NCI-H1105 treated with DMSO at 0.1 percent for 48 hours (cell line): ENCODE results near the gene PARVB.

Source experiments
- DNase-seq: peaks from one replicate; lab custom pipeline; 2025; lab: John Stamatoyannopoulos, UW

The PARVB gene

GRCh38 chr22:44219101-44219870 lies 195.2 kb downstream of the PARVB start:
- DNase-seq = no peak

GRCh38 chr22:44220727-44221680 lies 196.9 kb downstream of the PARVB start:
- DNase-seq = no peak

DNA sequence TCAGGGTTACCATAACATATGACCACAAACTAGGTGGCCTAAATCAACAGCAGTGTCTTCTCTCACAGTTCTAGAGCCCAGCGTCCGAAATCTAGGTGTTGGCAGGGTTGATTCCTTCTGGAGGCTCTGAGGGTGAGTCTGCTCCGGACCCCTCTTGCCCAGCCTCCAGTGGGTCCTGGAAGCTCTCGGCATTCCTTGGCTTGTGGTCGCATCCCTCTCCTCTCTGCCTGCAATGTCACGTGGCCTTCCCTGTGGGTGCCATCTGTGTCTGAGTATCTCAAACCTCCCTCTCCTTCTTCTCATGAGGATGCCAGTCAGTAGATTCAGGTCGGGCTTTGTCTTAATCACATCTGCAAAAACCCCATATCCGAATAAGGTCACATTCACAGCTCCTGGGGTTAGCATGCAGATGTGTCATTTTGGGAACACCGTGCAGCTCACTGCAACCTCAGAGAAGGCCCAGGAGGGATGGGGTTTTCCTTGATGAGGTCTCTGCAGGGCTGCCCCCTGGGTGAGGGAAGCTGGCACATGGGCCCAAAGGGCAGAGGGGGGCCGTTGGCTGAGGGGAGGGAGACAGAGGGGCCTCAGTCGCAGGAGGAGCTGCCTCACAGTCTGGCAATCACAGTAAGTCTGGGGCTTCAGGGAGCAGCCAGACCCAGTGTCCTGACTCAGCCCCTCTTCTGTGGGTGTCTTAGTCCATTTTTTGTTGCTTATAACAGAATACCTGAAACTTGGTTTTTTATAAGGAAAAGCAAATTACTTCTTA lies 197.8 kb downstream of the PARVB start:
- no peak for DNase-seq
